HG02884 (cell line): ENCODE measurements around the gene IPPK.

Experiments used
- ATAC-seq: cut with Tn5 transposase; IDR thresholded peaks from one replicate; pipeline ENCODE4 v1.9.1; 2021; ENCODE audit warnings: mild to moderate bottlenecking, moderate library complexity; ENCODE audit not compliant: unreplicated experiment

Gene IPPK

DNA sequence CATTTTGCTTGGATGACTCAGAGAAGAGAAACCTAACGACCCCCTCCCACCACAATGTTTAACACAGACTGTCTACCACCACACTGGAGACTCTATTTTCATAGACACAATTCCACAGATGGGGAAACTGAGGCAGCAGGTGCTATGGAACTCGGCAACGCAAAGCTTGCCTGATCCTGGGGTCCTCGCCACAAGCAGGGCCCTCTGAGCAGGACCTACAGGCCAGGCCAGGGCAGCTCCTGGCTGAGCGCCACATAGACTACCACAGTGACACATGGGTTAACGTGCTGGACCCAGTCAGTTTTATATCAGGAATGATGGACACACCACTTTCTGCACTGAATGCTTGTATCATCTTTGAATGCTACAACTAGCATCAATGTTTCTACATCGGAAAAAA is 11.8 kb downstream of the IPPK start:
- ATAC-seq: no peak

- ATAC-seq: no peak
These were observed 12.4 kb downstream of the IPPK start for GRCh38 chr9:92657296-92658094.

DNA sequence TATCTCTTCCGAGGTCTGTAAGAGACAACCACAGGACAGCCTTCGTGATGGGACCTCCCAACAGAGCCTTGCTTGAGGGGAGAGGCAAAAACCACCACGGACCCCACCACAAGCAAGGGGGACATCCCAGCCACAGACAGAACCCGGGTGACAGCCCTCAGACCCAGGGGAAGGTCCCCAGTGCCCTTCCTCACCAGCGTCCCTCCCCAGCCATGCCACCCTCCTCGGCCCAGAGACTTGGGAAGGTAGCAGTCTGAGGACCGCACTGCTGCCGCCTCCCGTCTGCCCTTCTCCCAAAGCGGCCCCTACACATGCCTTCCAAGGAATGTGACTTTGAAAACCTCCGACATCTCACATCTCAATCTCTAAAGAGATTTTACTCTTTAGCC is 13.4 kb downstream of the IPPK start:
- ATAC-seq: no peak

GRCh38 chr9:92655896-92656536 is 13.9 kb downstream of the IPPK start:
- ATAC-seq: no peak

DNA sequence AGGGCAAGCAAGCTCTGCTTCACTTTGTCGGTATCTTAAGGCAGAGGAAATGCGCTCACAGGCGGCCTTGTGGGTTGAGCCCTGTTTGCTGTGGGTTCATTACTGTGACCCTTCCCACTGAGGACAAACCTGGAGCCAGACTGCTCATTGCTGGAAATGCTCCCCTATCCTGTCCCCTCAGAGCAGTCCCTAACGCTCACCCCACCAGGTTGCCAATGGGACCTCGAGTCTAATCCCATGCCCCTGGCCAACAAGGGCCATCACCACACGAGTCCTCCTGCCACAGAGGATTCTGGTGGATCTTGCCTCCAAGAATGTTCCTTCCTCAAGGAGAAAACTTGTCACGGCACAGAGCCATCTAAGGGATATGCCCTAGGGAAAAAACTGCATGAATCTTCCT is 14.6 kb downstream of the IPPK start:
- no peak for ATAC-seq

DNA sequence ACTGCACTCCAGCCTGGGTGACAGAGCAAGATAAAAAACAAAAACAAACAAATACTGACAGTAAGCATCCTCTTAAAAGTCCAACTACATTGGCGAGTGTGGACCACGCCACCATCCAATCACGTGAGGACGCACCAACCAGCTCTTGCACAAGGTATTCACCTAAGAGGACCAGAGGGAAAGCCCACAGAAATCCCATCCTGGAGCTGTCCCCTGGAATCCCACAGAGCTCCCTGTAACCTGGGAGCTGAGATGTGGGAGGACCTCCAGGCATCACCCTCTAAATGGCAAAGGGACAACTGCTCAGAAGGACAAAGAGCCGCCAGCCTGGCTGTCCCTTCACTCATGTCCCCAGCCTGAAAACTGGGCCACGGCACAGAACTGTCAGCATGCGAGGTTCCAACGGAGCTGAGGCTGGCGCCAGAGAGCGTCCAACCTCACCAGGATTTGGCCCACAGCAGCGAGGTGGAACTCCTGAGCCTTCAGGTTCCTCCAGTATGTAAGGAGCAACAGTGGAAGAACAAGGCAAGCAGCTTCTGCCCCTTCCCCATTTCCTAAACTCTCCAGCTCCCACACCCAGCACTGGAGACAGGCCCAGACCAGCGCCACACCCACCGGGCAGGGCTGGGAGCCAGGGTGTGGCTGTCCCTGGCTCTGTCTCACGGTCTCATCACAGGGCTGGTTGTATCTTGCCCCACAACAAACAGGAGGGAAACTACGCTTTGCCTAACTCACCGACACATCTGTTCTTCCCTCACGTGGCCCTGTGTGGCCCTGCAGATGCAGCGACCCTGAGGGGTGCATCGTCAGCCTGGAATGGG is 15.2 kb downstream of the IPPK start:
- no peak for ATAC-seq

- ATAC-seq: no peak
These were observed 17.5 kb downstream of the IPPK start for GRCh38 chr9:92652461-92652860.

DNA sequence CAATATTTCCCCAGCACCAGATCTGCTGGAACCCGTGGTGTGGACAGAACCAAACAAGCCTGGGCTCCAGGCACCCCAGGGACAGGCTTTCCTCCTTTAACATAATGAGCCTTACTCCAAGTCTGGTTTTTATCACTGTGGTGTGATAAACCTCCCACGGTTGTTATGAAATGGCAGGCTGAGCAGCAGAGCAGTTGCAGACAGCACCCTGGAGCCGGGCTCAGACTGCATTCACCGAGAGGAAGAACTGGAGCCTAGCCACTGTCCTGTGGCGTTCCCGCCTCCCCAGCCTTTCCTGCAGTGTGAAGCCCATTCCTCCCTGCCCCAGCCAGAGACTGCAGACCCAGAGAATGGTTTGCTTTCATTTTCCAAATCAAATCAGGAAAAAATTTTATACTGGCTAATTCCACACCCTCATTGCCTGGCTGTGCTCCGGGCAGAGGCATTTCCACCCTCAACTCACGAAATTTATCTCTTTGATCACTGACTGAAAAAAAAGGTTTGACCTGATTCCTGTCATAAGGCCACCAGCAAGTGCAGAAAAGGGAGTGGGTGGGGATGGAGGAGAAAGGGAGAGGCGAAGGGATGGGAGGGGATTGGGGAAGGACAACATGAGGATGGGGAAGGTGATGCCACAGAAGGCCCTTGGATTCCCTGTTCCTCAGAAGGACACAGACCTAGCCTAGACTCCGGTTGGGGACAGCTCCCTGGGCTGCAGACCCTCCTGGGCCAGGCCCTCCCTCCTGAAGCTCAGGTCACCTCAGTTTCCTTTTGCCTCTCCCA is 18.9 kb downstream of the IPPK start:
- ATAC-seq: no peak

DNA sequence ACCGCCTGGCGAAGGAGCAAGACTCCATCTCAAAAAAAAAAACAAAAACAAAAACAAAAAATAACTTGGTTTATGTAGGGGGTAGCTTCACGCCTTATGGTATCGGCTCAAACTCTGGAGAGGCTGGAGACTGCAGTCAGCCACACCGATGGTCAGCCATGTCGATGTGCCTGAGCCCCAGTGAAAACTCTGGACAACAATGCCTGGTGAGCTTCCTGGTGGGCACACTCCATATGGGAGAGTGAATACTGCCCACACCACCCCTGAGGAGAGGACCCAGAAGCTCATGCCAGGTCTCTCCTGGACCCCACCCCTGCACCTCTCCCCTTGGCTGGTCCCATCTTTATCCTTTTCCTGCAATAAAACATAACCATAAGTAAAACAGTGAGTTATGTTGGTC is 19.6 kb downstream of the IPPK start:
- ATAC-seq: no peak

GRCh38 chr9:92649007-92649406 is 20.9 kb downstream of the IPPK start:
- no peak for ATAC-seq

DNA sequence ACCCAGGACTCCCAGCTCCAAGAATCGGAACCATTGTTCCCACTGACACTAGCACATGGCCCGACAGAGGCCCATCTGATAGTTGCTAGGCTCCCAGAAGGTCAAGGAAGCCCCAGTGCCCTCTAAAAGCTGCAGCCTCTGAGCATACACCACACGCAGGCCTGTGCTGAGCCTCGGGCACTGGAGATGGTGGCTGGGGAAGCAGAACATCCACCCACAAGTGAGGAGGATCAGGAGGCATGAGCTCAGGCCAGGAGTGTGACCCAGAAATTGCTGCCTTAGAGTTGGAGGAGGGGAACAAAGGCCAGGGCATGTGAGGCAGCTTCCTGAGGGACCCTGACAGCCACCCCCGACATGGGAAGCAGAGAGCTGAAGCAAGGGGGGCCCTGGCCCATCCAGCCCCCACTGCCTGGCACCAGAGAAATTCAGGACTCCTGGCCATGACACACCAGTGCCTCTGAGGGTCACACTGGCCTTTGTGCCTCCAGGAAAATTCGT is 21.4 kb downstream of the IPPK start:
- no peak for ATAC-seq

- no peak for ATAC-seq
These were observed 22.1 kb downstream of the IPPK start for GRCh38 chr9:92647671-92648473.

- ATAC-seq: no peak
These were observed 24.9 kb downstream of the IPPK start for GRCh38 chr9:92645041-92645440.

GRCh38 chr9:92644278-92644677 is 25.7 kb downstream of the IPPK start:
- no peak for ATAC-seq

GRCh38 chr9:92642564-92642963 is 27.4 kb downstream of the IPPK start:
- ATAC-seq: no peak

DNA sequence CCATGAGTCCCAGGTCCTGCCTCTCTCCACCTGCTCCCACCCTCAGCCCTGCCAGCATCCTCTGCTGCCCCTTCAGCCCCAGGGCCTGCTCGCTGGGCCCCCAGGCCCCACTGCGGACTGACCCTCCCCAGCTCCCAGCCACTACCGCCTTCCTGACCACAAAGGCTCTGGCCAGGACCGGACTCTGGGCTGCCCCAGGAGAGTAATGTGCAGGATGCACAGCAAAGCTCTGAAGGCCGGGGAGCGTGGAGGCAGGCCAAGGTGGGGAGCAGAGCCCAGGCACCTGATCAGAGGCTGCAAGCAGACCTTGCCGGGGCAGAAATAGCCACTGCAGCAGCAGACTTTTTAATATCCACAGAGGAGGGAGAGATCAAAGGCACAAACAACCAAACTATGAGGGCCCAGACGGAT is 27.9 kb downstream of the IPPK start:
- no peak for ATAC-seq

- ATAC-seq: no peak
These were observed 28.7 kb downstream of the IPPK start for GRCh38 chr9:92641092-92641809.

DNA sequence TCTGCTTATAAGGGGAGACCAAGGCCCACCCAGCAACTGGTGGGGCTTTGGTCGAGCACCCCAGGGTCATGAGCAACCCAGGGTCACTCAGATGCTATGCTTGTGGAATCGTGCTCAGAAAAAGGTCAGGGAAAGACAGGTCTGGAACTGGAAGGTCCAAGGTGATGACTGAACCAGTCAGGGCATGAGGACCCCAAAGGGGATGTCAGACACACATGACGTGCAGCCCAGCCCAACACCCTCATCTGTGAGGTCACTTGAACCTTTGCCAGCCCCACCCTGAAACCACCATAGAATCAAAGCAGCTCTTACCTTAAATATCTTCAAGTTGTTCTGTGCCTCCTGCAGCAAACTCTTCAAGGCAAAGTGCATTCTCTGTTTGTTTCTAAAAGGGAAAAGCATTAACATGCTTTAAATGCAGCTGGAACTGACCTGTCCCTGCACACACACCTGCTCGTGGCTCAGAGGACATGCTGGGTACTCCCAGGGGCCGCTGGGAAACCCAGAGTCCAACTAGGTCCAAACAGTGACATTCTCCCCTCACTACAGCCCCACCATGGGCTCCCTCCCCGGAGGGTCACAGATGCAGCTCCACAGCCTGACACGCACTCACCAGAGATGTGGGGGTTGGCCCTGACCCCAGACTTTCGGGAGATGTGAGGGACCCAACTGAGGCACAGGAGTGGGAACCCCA is 29.4 kb downstream of the IPPK start:
- ATAC-seq: no peak

DNA sequence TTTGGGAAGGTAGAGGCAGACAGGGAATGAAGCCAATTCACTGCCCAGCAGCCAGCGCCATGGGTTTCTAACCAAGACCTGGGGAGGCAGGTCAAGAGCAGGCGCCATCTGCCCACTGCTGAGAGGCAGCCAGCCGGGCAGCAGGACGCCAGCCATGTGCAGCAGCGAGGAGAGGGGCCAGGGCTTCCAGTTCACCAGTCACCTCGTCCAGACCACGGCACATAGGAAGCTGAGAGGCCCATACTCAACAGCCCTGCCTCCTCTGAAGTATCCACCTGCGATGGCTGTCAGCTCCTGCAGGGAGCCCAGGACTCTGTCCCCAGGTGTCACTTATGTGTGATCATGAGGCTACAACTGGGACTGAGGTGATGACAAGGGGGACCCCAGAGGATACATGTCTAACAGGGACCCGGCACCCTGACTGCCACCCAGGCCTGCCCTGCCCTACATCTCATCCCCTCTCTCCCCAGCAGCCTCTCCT is 30.1 kb downstream of the IPPK start:
- no peak for ATAC-seq
